Liver (tissue), 9 donors: Measurements from ENCODE around the gene FRMD4A. TPM values are rescaled to one million over a fixed set of nuclear protein-coding genes. Genes with fewer than 3 reads are reported as not detected.

ENCODE experiments used
- DNase-seq: peaks from one replicate; pipeline ENCODE4 v3.0.0-alpha.2; 2017; ENCODE audit warnings: low spot score
- H3K27ac ChIP-seq, 2 donors: one replicate each; pipeline ENCODE4 v1.7.0; 2013; ENCODE audit warnings: inconsistent platforms in 2 of 2, low read length in 2 of 2, control low read depth in 1 of 2, low read depth in 1 of 2, mild to moderate bottlenecking in 1 of 2
- H3K27me3 ChIP-seq, 4 donors: one replicate each; pipeline versions ENCODE4 v1.6.1 to v1.7.0; 2013; ENCODE audit warnings: low read length in 3 of 4, inconsistent platforms in 1 of 4, mild to moderate bottlenecking in 1 of 4, moderate library complexity in 1 of 4; ENCODE audit not compliant: control insufficient read depth in 4 of 4, insufficient read depth in 4 of 4
- H3K36me3 ChIP-seq, 4 donors: one replicate each; pipeline versions ENCODE4 v1.6.1 to v1.7.0; 2013; ENCODE audit warnings: low read length in 3 of 4, mild to moderate bottlenecking in 3 of 4, low read depth in 1 of 4, moderate library complexity in 1 of 4; ENCODE audit not compliant: control insufficient read depth in 4 of 4, insufficient read depth in 3 of 4
- H3K4me1 ChIP-seq, 4 donors: one replicate each; pipeline versions ENCODE4 v1.6.1 to v1.7.0; 2013; ENCODE audit warnings: low read length in 3 of 4, mild to moderate bottlenecking in 3 of 4, moderate library complexity in 1 of 4; ENCODE audit not compliant: control insufficient read depth in 4 of 4, insufficient read depth in 4 of 4
- H3K4me3 ChIP-seq, 3 donors: one replicate each; pipeline versions ENCODE4 v1.6.1 to v1.7.0; 2013; ENCODE audit warnings: low read length in 3 of 3, control low read depth in 1 of 3, low read depth in 1 of 3, mild to moderate bottlenecking in 1 of 3
- H3K9ac ChIP-seq, 2 donors: one replicate each; pipeline ENCODE4 v1.7.0; 2013; ENCODE audit warnings: low read length in 2 of 2, mild to moderate bottlenecking in 2 of 2, moderate library complexity in 2 of 2, control low read depth in 1 of 2, low read depth in 1 of 2
- H3K9me3 ChIP-seq, 4 donors: one replicate each; pipeline versions ENCODE4 v1.6.1 to v1.7.0; 2013; ENCODE audit warnings: low read length in 3 of 4; ENCODE audit not compliant: control insufficient read depth in 4 of 4
- EGR1 ChIP-seq, 2 donors: IDR thresholded peaks; 2 replicates each; pipeline ENCODE4 v1.6.1; 2016 to 2018; ENCODE audit warnings: antibody characterized with exemption in 2 of 2, low read depth in 2 of 2
- FOXA1 ChIP-seq: IDR thresholded peaks from 2 replicates; pipeline ENCODE4 v1.6.1; 2016; ENCODE audit warnings: antibody characterized with exemption
- FOXA2 ChIP-seq: IDR thresholded peaks from 2 replicates; pipeline ENCODE4 v1.6.1; 2016; ENCODE audit warnings: antibody characterized with exemption
- GABPA ChIP-seq, 2 donors: IDR thresholded peaks in 1 of 2; conservative IDR thresholded peaks in 1 of 2; 2 replicates each; pipeline ENCODE4 v1.6.1; 2016; ENCODE audit warnings: antibody characterized with exemption in 2 of 2, mild to moderate bottlenecking in 1 of 2, moderate library complexity in 1 of 2
- HNF4A ChIP-seq, 2 donors: conservative IDR thresholded peaks; 2 replicates each; pipeline ENCODE4 v1.6.1; 2016; ENCODE audit warnings: antibody characterized with exemption in 2 of 2, mild to moderate bottlenecking in 2 of 2
- HNF4G ChIP-seq: IDR thresholded peaks from 2 replicates; pipeline ENCODE4 v1.6.1; 2016; ENCODE audit warnings: antibody characterized with exemption
- JUND ChIP-seq, 2 donors: IDR thresholded peaks; 2 replicates each; pipeline ENCODE4 v1.6.1; 2016; ENCODE audit warnings: antibody characterized with exemption in 2 of 2
- NR2F2 ChIP-seq: IDR thresholded peaks from 2 replicates; pipeline ENCODE4 v1.6.1; 2016; ENCODE audit warnings: antibody characterized with exemption
- RAD21 ChIP-seq, 2 donors: IDR thresholded peaks; 2 replicates each; pipeline ENCODE4 v1.6.1; 2016; ENCODE audit warnings: antibody characterized with exemption in 2 of 2, mild to moderate bottlenecking in 2 of 2
- RXRA ChIP-seq, 2 donors: IDR thresholded peaks; 2 replicates each; pipeline ENCODE4 v1.6.1; 2017 to 2018; ENCODE audit warnings: antibody characterized with exemption in 2 of 2, mild to moderate bottlenecking in 1 of 2
- SP1 ChIP-seq: IDR thresholded peaks from 2 replicates; pipeline ENCODE4 v1.6.1; 2018; ENCODE audit warnings: antibody characterized with exemption, mild to moderate bottlenecking
- TAF1 ChIP-seq: conservative IDR thresholded peaks from 2 replicates; pipeline ENCODE4 v1.6.1; 2016; ENCODE audit warnings: antibody characterized with exemption, mild to moderate bottlenecking
- YY1 ChIP-seq: IDR thresholded peaks from 2 replicates; pipeline ENCODE4 v1.6.1; 2016; ENCODE audit warnings: antibody characterized with exemption, mild to moderate bottlenecking
- WGBS: extraction: QIAGEN DNeasy Blood & Tissue Kit; methylation state at CpG from one replicate; pipeline ENCODE4 v1.1.7; 2013; 5-methylcytosine and 5-hydroxymethylcytosine counted together
- polyA plus RNA-seq, 2 donors: library from polyadenylated mRNA; stranded (reverse) in 1 of 2; unstranded in 1 of 2; fragments of 200-250 nt in 1 of 2; fragments of >200 nt in 1 of 2; fragmentation: Nextera tagmentation in 1 of 2; extraction: Ambion mirVana in 1 of 2; gene quantifications; one replicate each; pipeline versions ENCODE4 v1.2.1 to v1.2.3, GENCODE V29; 2013 to 2015
- total RNA-seq, 2 donors: library from RNA; depleted of rRNA; stranded (reverse); fragments of >200 nt; gene quantifications; one replicate each; pipeline ENCODE4 v1.2.3, GENCODE V29; 2014
- TF ChIP-seq, protein P1 (sequence below): IDR thresholded peaks from 2 replicates; pipeline ENCODE4 v1.6.1; 2016; ENCODE audit warnings: antibody characterized with exemption
- TF ChIP-seq, protein P2 (sequence below): IDR thresholded peaks from 2 replicates; pipeline ENCODE4 v1.6.1; 2016; ENCODE audit warnings: antibody characterized with exemption
- TF ChIP-seq, protein P3 (sequence below): fragments of 150-350 bp; IDR thresholded peaks from 2 replicates; pipeline ENCODE4 v1.5.1; 2017; ENCODE audit warnings: improper control_type of control experiment, low read depth, low read length; ENCODE audit not compliant: missing input control
- TF ChIP-seq, protein P4 (sequence below): IDR thresholded peaks from 2 replicates; pipeline ENCODE4 v1.6.1; 2016; ENCODE audit warnings: antibody characterized with exemption
- TF ChIP-seq, protein P5 (sequence below): IDR thresholded peaks from 2 replicates; pipeline ENCODE4 v1.6.1; 2016; ENCODE audit warnings: antibody characterized with exemption, mild to moderate bottlenecking
- donor health status: healthy.
- donor health status: healthy.
- donor health status: healthy.
- donor health status: healthy.
- donor health status: healthy.

FRMD4A gene
- total and polyA plus RNA-seq, 4 donors: 8.2 to 34.3 (median 13.1) TPM

DNA sequence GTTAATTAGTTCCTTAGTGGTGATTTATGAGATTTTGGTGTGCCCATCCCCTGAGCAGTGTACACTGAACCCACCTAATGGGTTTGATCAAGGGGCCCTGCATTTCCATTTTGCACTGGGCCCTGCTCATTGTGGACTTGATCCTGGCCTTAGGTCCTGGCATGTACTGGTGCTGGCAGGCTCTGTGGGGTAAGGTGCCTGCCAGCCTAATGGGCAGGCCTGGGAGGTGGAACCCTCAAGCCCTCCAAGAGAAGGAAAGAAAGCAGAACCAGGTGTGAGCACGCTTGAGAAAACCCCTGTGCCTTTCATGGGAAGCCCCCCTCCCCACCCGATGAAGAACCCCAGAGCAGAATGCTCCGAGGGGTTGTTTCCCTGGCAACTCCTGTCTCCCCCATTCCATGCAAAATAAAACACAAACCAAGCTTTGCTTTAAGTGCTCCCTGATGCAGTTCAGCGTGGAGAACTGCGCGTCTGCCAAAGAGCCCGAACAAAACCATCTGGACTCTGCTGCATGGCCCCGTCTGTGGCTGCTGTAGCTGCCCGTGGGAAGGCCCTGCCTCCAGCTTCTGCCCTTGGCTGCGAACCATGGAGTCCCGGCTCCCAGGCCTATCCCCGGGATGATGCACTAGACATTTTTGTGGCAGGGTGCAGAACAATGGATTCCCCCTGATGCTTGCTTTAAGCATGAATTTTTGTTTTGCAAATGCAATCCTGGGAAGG lies 620.6 kb downstream of the FRMD4A start:
- no peak for TF ChIP-seq HNF4A (conservative IDR thresholded peaks at IDR 0.05)
- DNase-seq: no peak
- Histone ChIP-seq H3K9me3 (no peaks in the 10 kb centered on the region), H3K9ac (no peak overlapping the region), H3K27ac (no peak overlapping the region), H3K4me3 (no peak overlapping the region), H3K36me3 (no peaks in the 10 kb centered on the region), H3K4me1 (peaks cover 2 to 34% (median 21%) of the 10 kb centered on the region in 4 donors), H3K27me3 (no peaks in the 10 kb centered on the region)
- WGBS: 87% methylated on average over 12 of the region's 12 CpGs

DNA sequence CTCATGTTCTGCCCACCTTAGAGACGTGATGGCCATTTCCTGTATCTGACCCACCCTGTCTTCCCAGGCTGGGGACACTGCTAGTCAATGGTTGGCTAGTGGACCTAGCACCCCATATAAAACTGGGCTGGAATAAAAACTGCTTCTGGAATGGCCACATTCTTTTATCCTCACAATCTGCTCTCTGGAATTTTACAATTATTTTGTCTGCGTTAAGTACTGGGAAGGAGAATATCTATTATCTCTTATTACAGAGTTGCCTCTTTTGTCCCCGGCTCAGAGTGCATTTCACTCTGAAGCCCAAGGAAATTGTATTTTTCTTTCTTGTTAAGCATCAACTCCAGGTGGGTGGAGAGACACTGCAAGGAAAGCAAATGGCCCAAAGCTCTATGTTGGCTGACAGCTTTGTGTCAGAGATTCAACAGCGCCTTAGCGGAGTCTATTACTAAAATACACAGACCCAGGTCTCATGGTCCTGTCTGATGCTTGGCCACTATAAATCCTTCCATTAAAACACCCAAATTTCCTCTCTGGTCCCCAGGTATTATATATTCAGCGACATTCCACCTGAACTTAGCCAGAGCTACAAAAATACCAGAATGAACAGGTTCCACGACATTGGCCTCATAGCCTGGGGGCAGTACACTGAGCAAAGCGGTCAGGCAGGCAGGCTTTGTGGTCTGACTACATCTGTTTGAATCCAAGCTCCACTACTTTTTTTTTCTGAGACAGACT lies 622.3 kb downstream of the FRMD4A start:
- H3K36me3 ChIP-seq: no peaks in the 10 kb centered on the region
- 79% methylated on average over 8 of the region's 8 CpGs for WGBS
- no peaks in the 10 kb centered on the region for H3K27me3 ChIP-seq
- peak overlapping the region in 1 of 3 donors; percentile 62 for H3K4me3 ChIP-seq
- peak overlapping the region; percentile 58 to 76 for H3K27ac ChIP-seq
- H3K9ac ChIP-seq: no peak overlapping the region
- TF ChIP-seq YY1: no peak
- TF ChIP-seq FOXA2: no peak
- TF ChIP-seq JUND (IDR thresholded peaks at IDR 0.05): no peak
- no peak for TF ChIP-seq RXRA (IDR thresholded peaks at IDR 0.05)
- TF ChIP-seq, protein P1, sequence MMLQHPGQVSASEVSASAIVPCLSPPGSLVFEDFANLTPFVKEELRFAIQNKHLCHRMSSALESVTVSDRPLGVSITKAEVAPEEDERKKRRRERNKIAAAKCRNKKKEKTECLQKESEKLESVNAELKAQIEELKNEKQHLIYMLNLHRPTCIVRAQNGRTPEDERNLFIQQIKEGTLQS: no peak
- TF ChIP-seq, protein P2, sequence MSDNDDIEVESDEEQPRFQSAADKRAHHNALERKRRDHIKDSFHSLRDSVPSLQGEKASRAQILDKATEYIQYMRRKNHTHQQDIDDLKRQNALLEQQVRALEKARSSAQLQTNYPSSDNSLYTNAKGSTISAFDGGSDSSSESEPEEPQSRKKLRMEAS: no peak
- no peak for TF ChIP-seq TAF1
- no peak for TF ChIP-seq RAD21 (IDR thresholded peaks at IDR 0.05)
- no peak for TF ChIP-seq GABPA (IDR thresholded peaks at IDR 0.05 in 1 of 2, conservative IDR thresholded peaks at IDR 0.05 in 1 of 2)
- TF ChIP-seq, protein P3, sequence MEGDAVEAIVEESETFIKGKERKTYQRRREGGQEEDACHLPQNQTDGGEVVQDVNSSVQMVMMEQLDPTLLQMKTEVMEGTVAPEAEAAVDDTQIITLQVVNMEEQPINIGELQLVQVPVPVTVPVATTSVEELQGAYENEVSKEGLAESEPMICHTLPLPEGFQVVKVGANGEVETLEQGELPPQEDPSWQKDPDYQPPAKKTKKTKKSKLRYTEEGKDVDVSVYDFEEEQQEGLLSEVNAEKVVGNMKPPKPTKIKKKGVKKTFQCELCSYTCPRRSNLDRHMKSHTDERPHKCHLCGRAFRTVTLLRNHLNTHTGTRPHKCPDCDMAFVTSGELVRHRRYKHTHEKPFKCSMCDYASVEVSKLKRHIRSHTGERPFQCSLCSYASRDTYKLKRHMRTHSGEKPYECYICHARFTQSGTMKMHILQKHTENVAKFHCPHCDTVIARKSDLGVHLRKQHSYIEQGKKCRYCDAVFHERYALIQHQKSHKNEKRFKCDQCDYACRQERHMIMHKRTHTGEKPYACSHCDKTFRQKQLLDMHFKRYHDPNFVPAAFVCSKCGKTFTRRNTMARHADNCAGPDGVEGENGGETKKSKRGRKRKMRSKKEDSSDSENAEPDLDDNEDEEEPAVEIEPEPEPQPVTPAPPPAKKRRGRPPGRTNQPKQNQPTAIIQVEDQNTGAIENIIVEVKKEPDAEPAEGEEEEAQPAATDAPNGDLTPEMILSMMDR: no peak
- TF ChIP-seq SP1: no peak
- no peak for TF ChIP-seq EGR1 (IDR thresholded peaks at IDR 0.05; ENCODE audit: low read depth in 2 of 2)
- TF ChIP-seq, protein P4, sequence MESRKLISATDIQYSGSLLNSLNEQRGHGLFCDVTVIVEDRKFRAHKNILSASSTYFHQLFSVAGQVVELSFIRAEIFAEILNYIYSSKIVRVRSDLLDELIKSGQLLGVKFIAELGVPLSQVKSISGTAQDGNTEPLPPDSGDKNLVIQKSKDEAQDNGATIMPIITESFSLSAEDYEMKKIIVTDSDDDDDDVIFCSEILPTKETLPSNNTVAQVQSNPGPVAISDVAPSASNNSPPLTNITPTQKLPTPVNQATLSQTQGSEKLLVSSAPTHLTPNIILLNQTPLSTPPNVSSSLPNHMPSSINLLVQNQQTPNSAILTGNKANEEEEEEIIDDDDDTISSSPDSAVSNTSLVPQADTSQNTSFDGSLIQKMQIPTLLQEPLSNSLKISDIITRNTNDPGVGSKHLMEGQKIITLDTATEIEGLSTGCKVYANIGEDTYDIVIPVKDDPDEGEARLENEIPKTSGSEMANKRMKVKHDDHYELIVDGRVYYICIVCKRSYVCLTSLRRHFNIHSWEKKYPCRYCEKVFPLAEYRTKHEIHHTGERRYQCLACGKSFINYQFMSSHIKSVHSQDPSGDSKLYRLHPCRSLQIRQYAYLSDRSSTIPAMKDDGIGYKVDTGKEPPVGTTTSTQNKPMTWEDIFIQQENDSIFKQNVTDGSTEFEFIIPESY: no peak
- TF ChIP-seq HNF4G: no peak
- TF ChIP-seq NR2F2: no peak
- TF ChIP-seq FOXA1: no peak
- no peak for TF ChIP-seq HNF4A (conservative IDR thresholded peaks at IDR 0.05)
- TF ChIP-seq, protein P5, sequence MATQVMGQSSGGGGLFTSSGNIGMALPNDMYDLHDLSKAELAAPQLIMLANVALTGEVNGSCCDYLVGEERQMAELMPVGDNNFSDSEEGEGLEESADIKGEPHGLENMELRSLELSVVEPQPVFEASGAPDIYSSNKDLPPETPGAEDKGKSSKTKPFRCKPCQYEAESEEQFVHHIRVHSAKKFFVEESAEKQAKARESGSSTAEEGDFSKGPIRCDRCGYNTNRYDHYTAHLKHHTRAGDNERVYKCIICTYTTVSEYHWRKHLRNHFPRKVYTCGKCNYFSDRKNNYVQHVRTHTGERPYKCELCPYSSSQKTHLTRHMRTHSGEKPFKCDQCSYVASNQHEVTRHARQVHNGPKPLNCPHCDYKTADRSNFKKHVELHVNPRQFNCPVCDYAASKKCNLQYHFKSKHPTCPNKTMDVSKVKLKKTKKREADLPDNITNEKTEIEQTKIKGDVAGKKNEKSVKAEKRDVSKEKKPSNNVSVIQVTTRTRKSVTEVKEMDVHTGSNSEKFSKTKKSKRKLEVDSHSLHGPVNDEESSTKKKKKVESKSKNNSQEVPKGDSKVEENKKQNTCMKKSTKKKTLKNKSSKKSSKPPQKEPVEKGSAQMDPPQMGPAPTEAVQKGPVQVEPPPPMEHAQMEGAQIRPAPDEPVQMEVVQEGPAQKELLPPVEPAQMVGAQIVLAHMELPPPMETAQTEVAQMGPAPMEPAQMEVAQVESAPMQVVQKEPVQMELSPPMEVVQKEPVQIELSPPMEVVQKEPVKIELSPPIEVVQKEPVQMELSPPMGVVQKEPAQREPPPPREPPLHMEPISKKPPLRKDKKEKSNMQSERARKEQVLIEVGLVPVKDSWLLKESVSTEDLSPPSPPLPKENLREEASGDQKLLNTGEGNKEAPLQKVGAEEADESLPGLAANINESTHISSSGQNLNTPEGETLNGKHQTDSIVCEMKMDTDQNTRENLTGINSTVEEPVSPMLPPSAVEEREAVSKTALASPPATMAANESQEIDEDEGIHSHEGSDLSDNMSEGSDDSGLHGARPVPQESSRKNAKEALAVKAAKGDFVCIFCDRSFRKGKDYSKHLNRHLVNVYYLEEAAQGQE: no peak
- no peak for DNase-seq
- H3K9me3 ChIP-seq: no peaks in the 10 kb centered on the region
- peaks cover 3 to 49% (median 26%) of the 10 kb centered on the region in 4 donors for H3K4me1 ChIP-seq
